Lower leg skin (tissue), 3 donors: ENCODE data around the gene IMP4.

Source experiments
- CTCF ChIP-seq, 3 donors: fragments of 450-650 bp; IDR thresholded peaks; one replicate each; pipeline ENCODE4 v1.5.1; 2016; ENCODE audit warnings: antibody characterized with exemption in 3 of 3, mild to moderate bottlenecking in 3 of 3, moderate library complexity in 2 of 3
- POLR2A ChIP-seq, 2 donors: fragments of 450-650 bp; IDR thresholded peaks; one replicate each; pipeline ENCODE4 v1.6.1; 2016 to 2017; ENCODE audit warnings: antibody characterized with exemption in 2 of 2, mild to moderate bottlenecking in 1 of 2, moderate library complexity in 1 of 2

- TF ChIP-seq POLR2A (IDR thresholded peaks at IDR 0.05) = no peak
- no peak for TF ChIP-seq CTCF (IDR thresholded peaks at IDR 0.05)
Measured at GRCh38 chr2:130319536-130319935, 23.2 kb upstream of the IMP4 start.
